Embryonic facial prominence (tissue), 1 donor: ENCODE results near the gene CCM2.

ENCODE experiments used
- DNase-seq: peaks from one replicate; pipeline ENCODE4 v3.0.0-alpha.2; 2016; ENCODE audit errors: extremely low spot score

Gene CCM2

GRCh38 chr7:44969049-44969700, 30.8 kb upstream of the CCM2 start:
- DNase-seq, result no peak

DNA sequence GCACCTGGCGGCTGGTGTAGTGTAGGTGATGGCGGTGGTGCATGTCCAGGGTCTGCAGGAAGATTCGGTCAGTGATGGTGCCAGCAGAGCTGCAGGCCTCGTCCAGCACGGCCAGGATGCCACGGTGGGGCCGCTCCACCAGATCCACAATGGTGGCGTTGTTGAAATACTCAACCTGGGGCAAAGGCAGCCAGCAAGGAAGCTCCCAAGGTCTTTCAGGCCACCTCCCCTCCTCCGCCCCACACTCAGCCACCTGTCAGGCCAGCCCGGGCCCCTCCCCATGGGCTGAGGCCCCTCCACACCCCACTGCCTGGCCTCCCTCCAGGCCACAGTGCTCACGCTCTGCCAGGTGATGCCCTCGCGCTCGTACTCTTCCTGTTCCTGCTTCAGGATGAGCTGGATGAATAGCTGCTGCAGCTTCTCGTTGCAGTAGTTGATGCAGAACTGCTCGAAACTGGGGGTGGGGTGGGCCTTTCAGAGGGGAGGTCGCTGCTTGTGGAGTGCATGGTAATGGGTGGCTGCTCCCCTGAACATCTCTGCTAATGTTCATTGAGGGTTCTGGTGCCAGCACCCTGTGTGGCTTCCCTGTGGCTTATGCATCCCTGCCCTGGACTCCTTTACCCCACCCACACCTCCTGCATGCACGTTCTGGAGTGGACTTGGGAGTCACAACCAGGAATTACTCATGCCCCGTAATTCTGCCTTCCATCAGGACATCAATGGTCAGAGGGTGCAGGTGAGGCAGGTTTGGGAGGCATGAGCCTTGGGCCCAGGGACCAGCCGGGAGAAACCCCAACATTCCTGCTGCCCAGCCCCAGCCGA, 30.1 kb upstream of the CCM2 start:
- DNase-seq, result no peak

DNA sequence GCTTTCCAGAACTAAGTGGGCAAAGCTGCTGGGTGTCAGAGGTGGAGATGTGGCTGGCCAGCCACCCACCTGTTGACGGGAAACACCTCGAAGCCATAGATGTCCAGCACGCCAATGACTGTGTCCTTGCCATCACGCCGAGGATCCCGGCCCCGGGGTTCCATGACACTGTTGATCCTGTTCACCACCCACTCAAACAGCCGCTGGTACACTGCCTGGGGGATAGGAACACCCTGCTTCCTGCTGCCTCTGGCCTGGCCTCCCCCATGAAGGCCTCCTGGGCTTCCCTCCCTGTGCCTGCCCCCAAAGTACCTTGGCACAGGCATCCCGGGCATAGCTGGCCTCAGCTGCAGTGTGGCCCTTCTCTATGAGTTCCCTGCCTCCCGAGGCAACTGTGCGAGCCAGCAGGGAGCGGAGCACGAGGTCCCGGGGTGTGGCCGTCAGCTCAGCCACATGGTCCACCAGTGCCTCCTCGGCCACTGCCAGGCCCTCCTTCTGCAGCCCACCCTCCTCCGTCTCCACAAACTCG, 29.4 kb upstream of the CCM2 start:
- no peak for DNase-seq

DNA sequence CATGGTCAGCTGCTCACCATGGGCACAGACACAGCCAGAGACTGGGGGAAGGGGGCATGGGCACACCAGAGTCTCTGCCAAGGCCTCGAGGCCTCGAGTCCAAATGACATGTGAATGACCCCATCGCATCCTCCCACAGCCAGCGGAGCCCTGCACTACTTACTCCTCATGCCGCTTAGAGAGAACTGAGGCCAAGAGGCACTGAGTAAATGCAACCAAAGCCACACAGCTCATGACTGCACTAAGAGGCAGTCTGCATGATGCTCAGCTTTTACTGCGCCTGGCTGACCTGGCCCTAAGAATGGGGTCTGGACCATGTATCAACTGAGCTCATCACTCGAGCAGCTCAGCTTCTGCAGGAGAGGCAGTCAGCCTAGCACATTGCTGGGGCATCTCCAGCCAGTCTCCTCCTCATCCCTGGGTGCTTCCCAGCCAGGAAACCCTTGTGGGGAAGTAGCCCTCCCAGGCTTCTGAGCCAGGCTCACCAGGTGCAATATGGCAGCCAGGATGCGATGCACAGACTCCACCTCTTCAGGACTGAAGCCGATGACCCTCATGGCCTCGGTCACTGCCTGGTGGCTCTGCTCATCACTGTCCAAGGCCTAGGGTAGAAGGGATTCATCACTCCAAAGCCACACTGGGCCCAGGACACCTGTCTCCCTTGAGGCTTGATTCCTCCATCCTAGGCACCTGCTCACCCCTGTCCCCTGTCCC, 28.7 kb upstream of the CCM2 start:
- DNase-seq, result no peak

- no peak for DNase-seq
Observed at GRCh38 chr7:44971902-44972441, 28.0 kb upstream of the CCM2 start.

GRCh38 chr7:44972562-44972961, 27.4 kb upstream of the CCM2 start:
- no peak for DNase-seq

GRCh38 chr7:44973610-44974401, 26.2 kb upstream of the CCM2 start:
- DNase-seq, result no peak

GRCh38 chr7:44974549-44974948, 25.5 kb upstream of the CCM2 start:
- no peak for DNase-seq

GRCh38 chr7:44975331-44976039, 24.5 kb upstream of the CCM2 start:
- no peak for DNase-seq

DNA sequence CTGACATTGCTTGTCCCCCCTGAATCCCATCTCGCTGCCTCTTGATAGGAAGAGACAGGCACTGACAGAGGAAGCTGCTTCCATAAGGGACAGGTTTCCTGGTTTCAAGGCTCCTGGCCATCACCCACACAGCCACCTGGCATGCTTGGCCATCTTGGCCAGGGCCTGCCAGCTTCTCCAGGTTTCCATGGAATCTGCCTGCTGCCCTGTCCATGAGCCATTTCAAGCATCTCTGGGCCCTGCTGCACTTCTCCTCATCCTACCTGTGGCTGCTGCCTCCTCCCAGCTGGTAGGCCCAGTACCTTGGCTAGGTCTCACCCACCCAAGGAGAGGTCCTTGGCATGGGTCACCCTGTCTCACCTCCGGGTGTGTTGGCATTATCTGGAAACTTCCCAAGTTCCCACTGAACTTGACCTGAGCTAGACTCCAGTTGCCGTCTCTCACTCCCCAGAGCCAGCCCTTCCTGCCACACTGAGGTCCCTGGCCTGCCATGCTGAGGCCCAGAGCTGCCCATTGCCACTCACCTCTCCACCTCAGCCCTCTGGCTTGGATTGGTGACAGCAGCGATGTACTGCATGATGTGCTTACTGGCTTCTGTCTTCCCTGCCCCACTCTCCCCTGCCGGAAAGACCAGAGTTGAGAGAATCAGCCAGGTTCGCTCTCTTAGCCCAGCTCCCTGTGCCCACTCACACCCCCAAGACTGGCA, 23.8 kb upstream of the CCM2 start:
- no peak for DNase-seq

DNA sequence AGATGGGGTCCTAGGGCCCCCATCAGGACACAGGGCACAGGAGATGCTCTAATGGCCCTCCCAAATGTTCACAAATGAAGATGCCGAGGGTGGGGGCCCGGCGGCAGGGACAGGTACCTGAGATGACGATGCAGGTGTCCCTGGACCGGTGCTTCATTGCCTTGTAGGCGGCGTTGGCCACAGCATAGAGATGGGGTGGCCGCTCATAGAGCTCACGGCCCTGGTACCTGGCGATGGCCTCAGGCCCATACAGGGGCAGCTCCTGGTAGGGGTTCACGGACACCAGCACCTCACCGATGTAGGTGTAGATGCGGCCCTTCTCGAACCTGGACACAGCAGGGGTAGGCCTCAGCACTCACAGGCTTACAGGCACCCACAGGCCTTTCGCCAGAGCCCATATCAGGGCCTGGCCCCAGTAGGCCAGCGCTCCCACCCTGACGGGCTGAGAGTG, 23.2 kb upstream of the CCM2 start:
- DNase-seq, result no peak

- DNase-seq, result no peak
Observed at GRCh38 chr7:44977304-44977958, 22.6 kb upstream of the CCM2 start.

GRCh38 chr7:44977959-44978335, 22.1 kb upstream of the CCM2 start:
- no peak for DNase-seq

- no peak for DNase-seq
Observed at GRCh38 chr7:44978511-44979366, 21.3 kb upstream of the CCM2 start, which contains the start of gene MYO1G. Gene MYO1G (minus strand): TSS chr7:44979015. CDS start chr7:44978961, 54 bp downstream.

DNA sequence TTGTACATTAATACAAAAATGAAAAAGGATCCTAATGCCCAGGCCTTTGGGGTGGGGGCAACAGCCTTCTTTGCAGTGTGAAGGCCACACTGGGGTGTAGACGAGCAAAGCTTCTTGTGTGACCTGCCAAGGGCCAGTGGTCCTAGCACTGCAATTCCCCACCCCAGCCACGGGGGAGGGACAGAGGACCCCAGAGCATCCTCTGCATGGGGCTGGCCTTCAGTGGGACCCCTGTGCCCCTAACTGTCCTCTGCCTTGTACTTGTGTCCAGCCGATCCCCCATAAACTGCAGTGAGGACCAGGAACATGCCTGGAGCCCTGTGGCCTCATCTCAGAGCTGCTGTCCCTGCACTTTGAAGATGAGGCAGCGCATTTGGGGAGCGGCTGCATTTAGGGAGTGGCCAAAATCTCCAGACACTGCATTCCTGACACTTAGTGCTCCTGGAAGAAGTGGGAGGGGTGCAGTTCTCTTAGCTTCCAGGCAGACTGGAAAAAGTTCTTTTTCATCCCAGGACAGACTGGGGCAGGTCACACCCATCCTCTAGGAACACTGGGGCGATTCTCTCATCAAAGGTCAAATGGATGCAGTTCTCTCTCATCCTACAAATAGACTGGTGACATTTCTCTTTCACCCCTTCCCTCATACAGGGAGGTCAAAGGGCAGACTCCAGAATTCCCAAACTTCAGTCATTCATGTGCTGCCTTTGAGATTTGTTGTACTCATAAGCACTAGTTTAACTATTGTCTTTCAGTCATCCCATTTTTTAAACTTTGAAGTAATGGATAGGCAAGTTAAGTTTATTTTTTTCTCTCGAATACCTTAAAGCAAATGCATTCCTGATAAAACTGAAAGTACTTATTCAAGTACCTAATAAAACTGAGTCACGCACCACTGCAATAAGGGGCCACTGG, 20.3 kb upstream of the CCM2 start:
- DNase-seq, result no peak

DNA sequence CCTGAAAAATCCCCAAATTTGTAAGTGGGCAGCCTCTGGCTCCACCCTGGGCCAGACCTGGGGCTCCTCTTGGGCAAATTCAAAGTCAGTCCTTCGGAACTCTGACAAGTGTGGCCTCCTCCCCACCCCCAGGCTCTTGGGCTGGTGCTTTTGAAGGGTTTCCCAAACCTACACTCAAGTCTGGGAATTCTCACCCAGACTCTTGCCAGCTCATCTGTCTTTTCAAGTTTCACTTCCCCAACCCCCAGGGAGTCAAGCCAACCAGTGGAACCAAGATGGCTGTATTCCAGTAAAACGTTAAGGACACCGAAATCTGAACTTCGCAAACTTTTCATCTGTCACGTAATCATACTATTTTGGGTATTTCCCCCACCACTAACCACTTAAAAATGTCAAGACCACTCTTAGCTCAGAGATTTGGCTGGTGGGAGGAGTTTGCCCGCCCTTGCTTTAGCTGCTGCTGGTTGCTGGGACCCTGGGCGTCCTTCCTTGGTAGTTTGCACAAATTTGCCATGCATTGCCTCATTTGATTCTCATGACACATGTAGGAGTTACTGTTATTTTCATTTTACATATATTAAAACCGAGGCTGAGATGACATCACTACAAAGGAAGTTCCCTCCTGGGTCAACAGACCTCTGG, 19.5 kb upstream of the CCM2 start:
- DNase-seq, result no peak
